ENCODE measurements around the gene DDX52. TPM values are rescaled to one million over a fixed set of nuclear protein-coding genes. Genes with fewer than 3 reads are reported as not detected.

DDX52 gene
- total and polyA plus RNA-seq, 2 experiments from 2014 or later: 46.2 to 61.3 TPM

DNA sequence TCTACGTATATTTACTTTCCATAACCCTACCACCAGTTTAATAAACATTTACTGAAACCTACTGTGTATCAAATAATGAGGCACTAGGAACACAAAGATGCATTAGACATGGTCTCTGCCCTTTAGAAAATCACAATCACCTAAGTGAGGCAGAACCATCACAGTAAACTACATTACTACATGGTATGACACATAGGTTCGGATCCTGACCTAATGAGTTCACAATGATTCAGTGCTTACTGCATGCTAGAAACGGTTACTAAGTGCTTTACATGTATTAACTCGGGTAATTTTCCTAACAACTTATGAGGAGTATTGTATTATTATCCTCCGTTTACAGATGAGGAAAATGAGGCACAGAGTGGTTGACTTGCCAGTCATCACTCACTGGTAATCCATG, 28.9 kb downstream of the DDX52 start (continued):
- TF ChIP-seq, protein P1, sequence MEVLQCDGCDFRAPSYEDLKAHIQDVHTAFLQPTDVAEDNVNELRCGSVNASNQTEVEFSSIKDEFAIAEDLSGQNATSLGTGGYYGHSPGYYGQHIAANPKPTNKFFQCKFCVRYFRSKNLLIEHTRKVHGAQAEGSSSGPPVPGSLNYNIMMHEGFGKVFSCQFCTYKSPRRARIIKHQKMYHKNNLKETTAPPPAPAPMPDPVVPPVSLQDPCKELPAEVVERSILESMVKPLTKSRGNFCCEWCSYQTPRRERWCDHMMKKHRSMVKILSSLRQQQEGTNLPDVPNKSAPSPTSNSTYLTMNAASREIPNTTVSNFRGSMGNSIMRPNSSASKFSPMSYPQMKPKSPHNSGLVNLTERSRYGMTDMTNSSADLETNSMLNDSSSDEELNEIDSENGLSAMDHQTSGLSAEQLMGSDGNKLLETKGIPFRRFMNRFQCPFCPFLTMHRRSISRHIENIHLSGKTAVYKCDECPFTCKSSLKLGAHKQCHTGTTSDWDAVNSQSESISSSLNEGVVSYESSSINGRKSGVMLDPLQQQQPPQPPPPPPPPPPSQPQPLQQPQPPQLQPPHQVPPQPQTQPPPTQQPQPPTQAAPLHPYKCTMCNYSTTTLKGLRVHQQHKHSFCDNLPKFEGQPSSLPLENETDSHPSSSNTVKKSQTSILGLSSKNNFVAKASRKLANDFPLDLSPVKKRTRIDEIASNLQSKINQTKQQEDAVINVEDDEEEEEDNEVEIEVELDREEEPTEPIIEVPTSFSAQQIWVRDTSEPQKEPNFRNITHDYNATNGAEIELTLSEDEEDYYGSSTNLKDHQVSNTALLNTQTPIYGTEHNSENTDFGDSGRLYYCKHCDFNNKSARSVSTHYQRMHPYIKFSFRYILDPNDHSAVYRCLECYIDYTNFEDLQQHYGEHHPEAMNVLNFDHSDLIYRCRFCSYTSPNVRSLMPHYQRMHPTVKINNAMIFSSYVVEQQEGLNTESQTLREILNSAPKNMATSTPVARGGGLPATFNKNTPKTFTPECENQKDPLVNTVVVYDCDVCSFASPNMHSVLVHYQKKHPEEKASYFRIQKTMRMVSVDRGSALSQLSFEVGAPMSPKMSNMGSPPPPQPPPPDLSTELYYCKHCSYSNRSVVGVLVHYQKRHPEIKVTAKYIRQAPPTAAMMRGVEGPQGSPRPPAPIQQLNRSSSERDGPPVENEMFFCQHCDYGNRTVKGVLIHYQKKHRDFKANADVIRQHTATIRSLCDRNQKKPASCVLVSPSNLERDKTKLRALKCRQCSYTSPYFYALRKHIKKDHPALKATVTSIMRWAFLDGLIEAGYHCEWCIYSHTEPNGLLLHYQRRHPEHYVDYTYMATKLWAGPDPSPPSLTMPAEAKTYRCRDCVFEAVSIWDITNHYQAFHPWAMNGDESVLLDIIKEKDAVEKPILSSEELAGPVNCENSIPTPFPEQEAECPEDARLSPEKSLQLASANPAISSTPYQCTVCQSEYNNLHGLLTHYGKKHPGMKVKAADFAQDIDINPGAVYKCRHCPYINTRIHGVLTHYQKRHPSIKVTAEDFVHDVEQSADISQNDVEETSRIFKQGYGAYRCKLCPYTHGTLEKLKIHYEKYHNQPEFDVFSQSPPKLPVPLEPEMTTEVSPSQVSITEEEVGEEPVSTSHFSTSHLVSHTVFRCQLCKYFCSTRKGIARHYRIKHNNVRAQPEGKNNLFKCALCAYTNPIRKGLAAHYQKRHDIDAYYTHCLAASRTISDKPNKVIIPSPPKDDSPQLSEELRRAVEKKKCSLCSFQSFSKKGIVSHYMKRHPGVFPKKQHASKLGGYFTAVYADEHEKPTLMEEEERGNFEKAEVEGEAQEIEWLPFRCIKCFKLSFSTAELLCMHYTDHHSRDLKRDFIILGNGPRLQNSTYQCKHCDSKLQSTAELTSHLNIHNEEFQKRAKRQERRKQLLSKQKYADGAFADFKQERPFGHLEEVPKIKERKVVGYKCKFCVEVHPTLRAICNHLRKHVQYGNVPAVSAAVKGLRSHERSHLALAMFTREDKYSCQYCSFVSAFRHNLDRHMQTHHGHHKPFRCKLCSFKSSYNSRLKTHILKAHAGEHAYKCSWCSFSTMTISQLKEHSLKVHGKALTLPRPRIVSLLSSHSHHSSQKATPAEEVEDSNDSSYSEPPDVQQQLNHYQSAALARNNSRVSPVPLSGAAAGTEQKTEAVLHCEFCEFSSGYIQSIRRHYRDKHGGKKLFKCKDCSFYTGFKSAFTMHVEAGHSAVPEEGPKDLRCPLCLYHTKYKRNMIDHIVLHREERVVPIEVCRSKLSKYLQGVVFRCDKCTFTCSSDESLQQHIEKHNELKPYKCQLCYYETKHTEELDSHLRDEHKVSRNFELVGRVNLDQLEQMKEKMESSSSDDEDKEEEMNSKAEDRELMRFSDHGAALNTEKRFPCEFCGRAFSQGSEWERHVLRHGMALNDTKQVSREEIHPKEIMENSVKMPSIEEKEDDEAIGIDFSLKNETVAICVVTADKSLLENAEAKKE (CRISPR knock-in tag; IDR thresholded peaks at IDR 0.05): no peak
- TF ChIP-seq EZH2 (IDR thresholded peaks at IDR 0.05; ENCODE audit: low read depth, unreplicated experiment) (no peak), STAT1 (IDR thresholded peaks at IDR 0.05; ENCODE audit: unreplicated experiment) (no peak), ZNF331 (CRISPR knock-in tag; IDR thresholded peaks at IDR 0.05; ENCODE audit: low read depth) (no peak), JUNB (IDR thresholded peaks at IDR 0.05; ENCODE audit: unreplicated experiment) (no peak)
- TF ChIP-seq, protein P2, sequence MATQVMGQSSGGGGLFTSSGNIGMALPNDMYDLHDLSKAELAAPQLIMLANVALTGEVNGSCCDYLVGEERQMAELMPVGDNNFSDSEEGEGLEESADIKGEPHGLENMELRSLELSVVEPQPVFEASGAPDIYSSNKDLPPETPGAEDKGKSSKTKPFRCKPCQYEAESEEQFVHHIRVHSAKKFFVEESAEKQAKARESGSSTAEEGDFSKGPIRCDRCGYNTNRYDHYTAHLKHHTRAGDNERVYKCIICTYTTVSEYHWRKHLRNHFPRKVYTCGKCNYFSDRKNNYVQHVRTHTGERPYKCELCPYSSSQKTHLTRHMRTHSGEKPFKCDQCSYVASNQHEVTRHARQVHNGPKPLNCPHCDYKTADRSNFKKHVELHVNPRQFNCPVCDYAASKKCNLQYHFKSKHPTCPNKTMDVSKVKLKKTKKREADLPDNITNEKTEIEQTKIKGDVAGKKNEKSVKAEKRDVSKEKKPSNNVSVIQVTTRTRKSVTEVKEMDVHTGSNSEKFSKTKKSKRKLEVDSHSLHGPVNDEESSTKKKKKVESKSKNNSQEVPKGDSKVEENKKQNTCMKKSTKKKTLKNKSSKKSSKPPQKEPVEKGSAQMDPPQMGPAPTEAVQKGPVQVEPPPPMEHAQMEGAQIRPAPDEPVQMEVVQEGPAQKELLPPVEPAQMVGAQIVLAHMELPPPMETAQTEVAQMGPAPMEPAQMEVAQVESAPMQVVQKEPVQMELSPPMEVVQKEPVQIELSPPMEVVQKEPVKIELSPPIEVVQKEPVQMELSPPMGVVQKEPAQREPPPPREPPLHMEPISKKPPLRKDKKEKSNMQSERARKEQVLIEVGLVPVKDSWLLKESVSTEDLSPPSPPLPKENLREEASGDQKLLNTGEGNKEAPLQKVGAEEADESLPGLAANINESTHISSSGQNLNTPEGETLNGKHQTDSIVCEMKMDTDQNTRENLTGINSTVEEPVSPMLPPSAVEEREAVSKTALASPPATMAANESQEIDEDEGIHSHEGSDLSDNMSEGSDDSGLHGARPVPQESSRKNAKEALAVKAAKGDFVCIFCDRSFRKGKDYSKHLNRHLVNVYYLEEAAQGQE (IDR thresholded peaks at IDR 0.05; ENCODE audit: unreplicated experiment): no peak

All from GM23338 (cell line).